GM12874 (cell line): ENCODE measurements around the gene NTN1.

Source experiments
- TF ChIP-seq, protein P1 (sequence below): IDR thresholded peaks from 2 replicates; pipeline ENCODE4 v1.5.1; 2011; ENCODE audit warnings: low read depth, mild to moderate bottlenecking, control low read depth, low read length, moderate library complexity; ENCODE audit not compliant: insufficient read depth

NTN1 gene

DNA sequence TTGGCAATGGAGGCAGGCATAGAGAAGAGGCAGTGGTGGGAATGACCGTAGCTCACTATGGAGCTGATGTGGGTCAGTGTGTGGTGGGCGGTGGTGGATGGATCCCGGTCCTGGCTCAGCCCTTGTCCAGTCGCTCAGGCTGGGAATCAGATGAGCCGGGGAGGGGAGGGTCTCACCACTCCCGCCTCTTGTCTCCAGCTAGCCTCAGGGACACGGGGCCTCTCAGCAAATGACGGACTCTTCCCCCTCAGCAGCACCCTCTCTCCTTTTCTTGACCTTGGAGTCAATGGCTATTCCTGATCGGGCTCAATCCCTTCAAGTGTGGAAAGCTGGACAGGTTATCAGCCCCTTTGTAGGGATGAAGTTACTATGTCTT, 208.5 kb downstream of the NTN1 start:
- TF ChIP-seq, protein P1, sequence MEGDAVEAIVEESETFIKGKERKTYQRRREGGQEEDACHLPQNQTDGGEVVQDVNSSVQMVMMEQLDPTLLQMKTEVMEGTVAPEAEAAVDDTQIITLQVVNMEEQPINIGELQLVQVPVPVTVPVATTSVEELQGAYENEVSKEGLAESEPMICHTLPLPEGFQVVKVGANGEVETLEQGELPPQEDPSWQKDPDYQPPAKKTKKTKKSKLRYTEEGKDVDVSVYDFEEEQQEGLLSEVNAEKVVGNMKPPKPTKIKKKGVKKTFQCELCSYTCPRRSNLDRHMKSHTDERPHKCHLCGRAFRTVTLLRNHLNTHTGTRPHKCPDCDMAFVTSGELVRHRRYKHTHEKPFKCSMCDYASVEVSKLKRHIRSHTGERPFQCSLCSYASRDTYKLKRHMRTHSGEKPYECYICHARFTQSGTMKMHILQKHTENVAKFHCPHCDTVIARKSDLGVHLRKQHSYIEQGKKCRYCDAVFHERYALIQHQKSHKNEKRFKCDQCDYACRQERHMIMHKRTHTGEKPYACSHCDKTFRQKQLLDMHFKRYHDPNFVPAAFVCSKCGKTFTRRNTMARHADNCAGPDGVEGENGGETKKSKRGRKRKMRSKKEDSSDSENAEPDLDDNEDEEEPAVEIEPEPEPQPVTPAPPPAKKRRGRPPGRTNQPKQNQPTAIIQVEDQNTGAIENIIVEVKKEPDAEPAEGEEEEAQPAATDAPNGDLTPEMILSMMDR, result no peak

DNA sequence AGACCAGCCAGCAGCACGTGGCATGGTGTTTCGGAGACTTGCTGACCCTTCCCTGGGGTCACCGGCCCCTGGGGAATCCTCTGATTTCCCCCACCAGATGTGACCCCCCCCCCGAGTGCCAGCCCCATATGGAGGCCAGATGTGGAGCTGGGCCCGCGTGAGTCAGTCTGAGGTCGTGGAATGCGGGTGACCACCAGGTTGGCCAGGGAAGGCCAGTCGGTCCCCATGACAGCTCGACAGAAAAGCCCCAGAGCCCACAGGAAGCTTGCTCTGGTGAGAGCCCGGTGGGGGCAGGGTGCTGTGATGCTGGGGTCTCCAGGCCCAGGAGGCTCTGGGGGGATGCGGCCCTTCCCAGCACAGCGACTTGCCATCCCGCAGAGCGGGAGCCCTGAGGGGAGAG, 209.0 kb downstream of the NTN1 start:
- TF ChIP-seq, protein P1, result no peak

DNA sequence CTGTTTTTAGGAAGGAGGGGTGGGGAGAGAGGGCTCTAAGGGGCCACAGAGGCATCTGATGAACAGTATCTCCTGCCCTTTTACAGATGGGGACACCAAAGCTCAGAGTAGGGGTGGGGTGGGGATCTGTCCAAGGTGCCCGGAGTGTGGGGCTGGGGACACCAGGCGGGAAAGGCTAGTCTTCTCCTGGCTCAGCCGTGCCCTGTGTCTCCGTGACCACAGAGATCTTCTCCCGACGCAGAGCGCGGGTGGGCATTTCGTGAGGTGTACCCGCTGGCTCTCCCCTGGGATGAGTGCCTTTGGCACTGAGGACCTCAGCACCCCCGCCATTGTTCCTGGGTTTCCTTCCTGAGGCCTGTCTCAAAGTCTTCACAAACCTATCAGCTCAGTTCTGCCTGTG, 209.6 kb downstream of the NTN1 start:
- TF ChIP-seq, protein P1, result no peak

DNA sequence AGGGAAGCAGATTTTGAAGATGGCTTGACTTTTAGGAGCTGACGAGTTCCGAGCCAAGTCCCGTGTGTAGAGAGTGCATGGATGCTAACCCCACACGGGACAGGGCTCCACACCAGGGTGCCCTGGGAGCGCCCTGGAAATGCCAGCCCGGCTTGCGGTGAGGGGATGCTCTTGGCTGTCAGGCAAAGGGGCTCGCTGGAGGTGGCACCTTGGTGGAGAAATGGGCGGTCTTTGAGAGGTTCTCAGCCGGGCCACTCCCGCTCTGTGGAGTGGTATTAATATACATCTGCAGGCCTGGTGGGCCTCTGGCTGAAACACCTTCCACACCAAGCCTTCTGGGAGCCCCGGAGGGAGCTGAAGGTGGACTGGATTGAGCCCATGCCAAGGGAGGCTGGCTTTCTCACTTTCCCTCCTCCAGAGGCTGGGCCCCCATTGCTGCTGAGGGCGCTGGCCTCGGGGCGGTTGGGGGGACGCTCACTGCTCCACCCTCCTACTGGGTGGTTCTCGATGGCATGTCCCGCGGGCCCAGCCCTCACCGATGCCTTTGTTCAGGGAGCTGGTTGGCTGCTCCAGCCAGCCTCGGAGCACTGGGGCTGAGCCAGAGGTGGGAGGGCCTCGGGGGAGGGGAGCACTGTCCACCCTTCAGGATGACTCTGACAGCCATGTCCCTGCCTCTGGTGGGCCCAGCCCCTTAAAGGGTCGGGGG, 210.3 kb downstream of the NTN1 start:
- TF ChIP-seq, protein P1, result no peak

DNA sequence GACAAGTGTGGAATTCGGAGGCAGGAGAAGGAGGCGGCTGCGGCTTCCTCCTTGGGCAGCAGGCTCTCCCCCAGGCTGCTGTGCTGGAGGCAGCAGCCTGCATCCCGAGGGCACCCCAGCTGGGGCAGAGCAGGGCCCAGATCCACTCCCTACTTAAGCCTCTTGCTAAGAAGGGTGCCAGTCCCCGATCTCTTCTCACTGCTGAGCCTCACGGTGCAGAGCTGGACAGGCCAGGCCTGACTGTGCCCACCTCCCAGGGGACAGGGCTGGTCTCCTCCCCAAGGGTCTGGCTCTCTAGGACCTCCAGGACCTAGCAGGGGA, 210.8 kb downstream of the NTN1 start:
- TF ChIP-seq, protein P1, result no peak

DNA sequence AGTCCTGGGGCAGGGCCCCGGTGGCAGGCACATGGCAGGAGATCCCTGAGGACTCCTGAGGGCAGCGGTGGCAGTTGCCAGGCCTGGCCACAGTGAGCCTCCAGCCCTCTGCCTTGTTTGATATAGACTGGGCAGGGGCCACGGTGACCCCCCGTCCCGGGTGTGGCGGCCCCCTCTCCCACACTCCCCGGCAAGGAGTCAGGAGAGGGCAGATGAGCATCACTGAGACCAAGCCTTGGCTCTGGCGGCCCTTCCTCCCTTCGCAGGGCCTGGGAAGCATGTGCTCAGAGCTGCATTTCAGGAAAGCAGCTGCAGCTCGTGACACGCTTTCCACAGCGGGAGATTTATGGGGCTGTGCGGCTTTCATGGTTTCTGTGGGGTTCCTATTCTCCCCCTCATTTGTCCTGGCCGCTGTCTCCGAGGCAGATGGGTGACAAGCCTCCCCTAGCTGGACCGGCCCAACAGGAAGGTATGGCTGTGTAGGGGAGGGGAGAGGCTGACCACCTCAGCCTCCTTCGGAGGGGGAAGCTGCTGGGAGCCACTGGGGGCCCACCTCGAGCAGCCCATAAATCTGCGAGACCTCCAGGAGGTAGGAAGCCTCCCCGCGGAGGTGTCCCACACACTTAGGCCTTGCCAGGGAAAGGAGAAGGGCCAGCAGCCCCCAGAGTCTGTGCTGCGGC, 211.4 kb downstream of the NTN1 start:
- TF ChIP-seq, protein P1, result no peak

DNA sequence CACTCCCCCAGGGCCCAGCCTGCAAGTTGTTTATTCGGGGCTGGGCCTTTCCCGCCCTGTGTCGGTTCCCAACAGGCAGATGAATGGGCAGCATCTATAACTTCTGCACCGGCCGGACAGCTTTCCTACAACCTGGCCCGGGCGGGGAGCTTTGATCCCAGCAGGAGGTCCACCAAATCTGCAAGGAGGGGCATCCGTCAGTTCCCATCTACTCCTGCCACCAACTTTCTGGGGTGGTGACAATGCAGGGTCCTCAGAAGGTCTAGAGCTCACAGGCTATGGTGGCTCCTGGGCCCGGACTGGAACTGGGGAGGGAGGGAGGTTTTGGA, 211.9 kb downstream of the NTN1 start:
- TF ChIP-seq, protein P1, result no peak
